Measurements from ENCODE around the gene NINJ1.

NINJ1 gene

GRCh38 chr9:93096131-93096802 lies 37.8 kb downstream of the NINJ1 start, which contains the start of gene CARD19:
Gene CARD19, plus strand, starts transcription at chr9:93096217. Its CDS starts 129 bp downstream, at chr9:93096346.
- Histone ChIP-seq H3K9me3 (ENCODE audit: low read length) (no peaks in the 10 kb centered on the region), H3K36me3 (ENCODE audit: insufficient read depth, low read length) (0 out of 2 replicates have a peak, but pooled peaks cover 4% of the 10 kb centered on the region), H3F3A (ENCODE audit: insufficient read depth, low read length) (no peaks in the 10 kb centered on the region), H2AFZ (ENCODE audit: low read length) (no peak within 1 kb of the TSS), H3K27ac (ENCODE audit: low read depth, low read length, poor library complexity, severe bottlenecking) (peak within 1 kb of the TSS; percentile 90), H4K20me1 (ENCODE audit: insufficient read depth, low read length) (no peaks in the 10 kb centered on the region), H3K79me2 (ENCODE audit: insufficient read depth, low read length) (no peaks in the 10 kb centered on the region), H3K27me3 (ENCODE audit: insufficient read depth, low read length) (no peaks in the 10 kb centered on the region), H3K9ac (ENCODE audit: low read length) (peak within 1 kb of the TSS; percentile 83), H3K9me2 (ENCODE audit: low read depth, low read length) (no peaks in the 10 kb centered on the region), H3K4me3 (ENCODE audit: low read depth, low read length, poor library complexity, severe bottlenecking) (peak within 1 kb of the TSS; percentile 85), H3K4me1 (ENCODE audit: insufficient read depth, low read length, severe bottlenecking) (peaks cover 61% of the 10 kb centered on the region), H3K4me2 (ENCODE audit: low read length) (peak within 1 kb of the TSS; percentile 92)
- TF ChIP-seq CTCF (IDR thresholded peaks at IDR 0.05; ENCODE audit: low read length) (no peak), EZH2 (IDR thresholded peaks at IDR 0.05; ENCODE audit: borderline replicate concordance, low read length) (no peak)

- H3K9me2 ChIP-seq (ENCODE audit: low read depth, low read length) = no peaks in the 10 kb centered on the region
- no peaks in the 10 kb centered on the region for H3K27me3 ChIP-seq (ENCODE audit: insufficient read depth, low read length)
- H2AFZ ChIP-seq (ENCODE audit: low read length) = no peak overlapping the region
- H3K9me3 ChIP-seq (ENCODE audit: low read length) = no peaks in the 10 kb centered on the region
- H3K4me1 ChIP-seq (ENCODE audit: insufficient read depth, low read length, severe bottlenecking) = peaks cover 69% of the 10 kb centered on the region
- no peaks in the 10 kb centered on the region for H3F3A ChIP-seq (ENCODE audit: insufficient read depth, low read length)
- 0 out of 2 replicates have a peak, but pooled peaks cover 2% of the 10 kb centered on the region for H3K36me3 ChIP-seq (ENCODE audit: insufficient read depth, low read length)
- H3K4me3 ChIP-seq (ENCODE audit: low read depth, low read length, poor library complexity, severe bottlenecking) = peak overlapping the region; percentile 85
- no peaks in the 10 kb centered on the region for H4K20me1 ChIP-seq (ENCODE audit: insufficient read depth, low read length)
- peak overlapping the region; percentile 90 for H3K27ac ChIP-seq (ENCODE audit: low read depth, low read length, poor library complexity, severe bottlenecking)
- TF ChIP-seq EZH2 (IDR thresholded peaks at IDR 0.05; ENCODE audit: borderline replicate concordance, low read length) (no peak), CTCF (IDR thresholded peaks at IDR 0.05; ENCODE audit: low read length) (no peak)
- H3K9ac ChIP-seq (ENCODE audit: low read length) = peak overlapping the region; percentile 83
- no peaks in the 10 kb centered on the region for H3K79me2 ChIP-seq (ENCODE audit: insufficient read depth, low read length)
- peak overlapping the region; percentile 92 for H3K4me2 ChIP-seq (ENCODE audit: low read length)
These were observed 38.6 kb downstream of the NINJ1 start for GRCh38 chr9:93095205-93096130.

GRCh38 chr9:93094658-93095204 lies 39.3 kb downstream of the NINJ1 start:
- no peaks in the 10 kb centered on the region for H3K27me3 ChIP-seq (ENCODE audit: insufficient read depth, low read length)
- peak overlapping the region; percentile 92 for H3K4me2 ChIP-seq (ENCODE audit: low read length)
- H3K4me3 ChIP-seq (ENCODE audit: low read depth, low read length, poor library complexity, severe bottlenecking) = peak overlapping the region; percentile 68
- H3K9ac ChIP-seq (ENCODE audit: low read length) = peak overlapping the region; percentile 83
- H3K9me3 ChIP-seq (ENCODE audit: low read length) = no peaks in the 10 kb centered on the region
- H3K4me1 ChIP-seq (ENCODE audit: insufficient read depth, low read length, severe bottlenecking) = peaks cover 77% of the 10 kb centered on the region
- H3K36me3 ChIP-seq (ENCODE audit: insufficient read depth, low read length) = no peaks in the 10 kb centered on the region
- no peaks in the 10 kb centered on the region for H4K20me1 ChIP-seq (ENCODE audit: insufficient read depth, low read length)
- no peaks in the 10 kb centered on the region for H3F3A ChIP-seq (ENCODE audit: insufficient read depth, low read length)
- peak overlapping the region; percentile 90 for H3K27ac ChIP-seq (ENCODE audit: low read depth, low read length, poor library complexity, severe bottlenecking)
- no peaks in the 10 kb centered on the region for H3K79me2 ChIP-seq (ENCODE audit: insufficient read depth, low read length)
- H3K9me2 ChIP-seq (ENCODE audit: low read depth, low read length) = no peaks in the 10 kb centered on the region
- H2AFZ ChIP-seq (ENCODE audit: low read length) = no peak overlapping the region
- TF ChIP-seq CTCF (IDR thresholded peaks at IDR 0.05; ENCODE audit: low read length) (no peak), EZH2 (IDR thresholded peaks at IDR 0.05; ENCODE audit: borderline replicate concordance, low read length) (no peak)

All from OCI-LY1 (cell line).